UCSD-AML1 (cell line): ENCODE results near the gene STK11IP.

ENCODE experiments used
- DNase-seq: peaks from one replicate; lab custom pipeline; 2025; ENCODE audit not compliant: unreplicated experiment; lab: John Stamatoyannopoulos, UW

STK11IP gene

GRCh38 chr2:219615894-219616293 is 18.2 kb downstream of the STK11IP start:
- DNase-seq: no peak

- DNase-seq: no peak
Measured at GRCh38 chr2:219616550-219616949, 18.9 kb downstream of the STK11IP start.

- DNase-seq: no peak
Measured at GRCh38 chr2:219618733-219619122, 21.1 kb downstream of the STK11IP start.

GRCh38 chr2:219619235-219619634 is 21.6 kb downstream of the STK11IP start:
- DNase-seq: no peak

GRCh38 chr2:219620546-219620945 is 22.9 kb downstream of the STK11IP start:
- no peak for DNase-seq

- no peak for DNase-seq
Measured at GRCh38 chr2:219621935-219622334, 24.3 kb downstream of the STK11IP start.

- no peak for DNase-seq
Measured at GRCh38 chr2:219622472-219622871, 24.8 kb downstream of the STK11IP start.

- DNase-seq: no peak
Measured at GRCh38 chr2:219624565-219624964, 26.9 kb downstream of the STK11IP start.

- no peak for DNase-seq
Measured at GRCh38 chr2:219625179-219625578, 27.5 kb downstream of the STK11IP start.

GRCh38 chr2:219626540-219626939 is 28.9 kb downstream of the STK11IP start:
- no peak for DNase-seq

GRCh38 chr2:219627103-219628100 is 29.7 kb downstream of the STK11IP start, which contains the start of gene SLC4A3:
SLC4A3 (plus strand) TSS chr2:219627630; CDS start chr2:219627993, 363 bp downstream.
- DNase-seq: no peak

- no peak for DNase-seq
Measured at GRCh38 chr2:219628235-219628985, 30.8 kb downstream of the STK11IP start.

GRCh38 chr2:219628986-219629901 is 31.6 kb downstream of the STK11IP start:
- peak; percentile 18 for DNase-seq

- DNase-seq: no peak
Measured at GRCh38 chr2:219629976-219630695, 32.5 kb downstream of the STK11IP start.

- DNase-seq: no peak
Measured at GRCh38 chr2:219630770-219631405, 33.2 kb downstream of the STK11IP start.

GRCh38 chr2:219631406-219631891 is 33.8 kb downstream of the STK11IP start:
- no peak for DNase-seq

- DNase-seq: no peak
Measured at GRCh38 chr2:219631904-219632759, 34.5 kb downstream of the STK11IP start.

GRCh38 chr2:219632760-219633105 is 35.1 kb downstream of the STK11IP start:
- DNase-seq: no peak
